Memory B cell (primary cell): ENCODE data around the gene PSAP.

Experiments used
- ATAC-seq: fragments of 150-1000 bp; cut with Tn5 transposase; 2 replicates; pipeline ENCODE4 v1.10.0; 2021; ENCODE audit warnings: low read depth, mild to moderate bottlenecking, moderate library complexity
- DNase-seq, 2 donors: peaks; one replicate each; pipeline ENCODE4 v3.0.0; 2022; ENCODE audit warnings: low spot score in 2 of 2
- H3K27ac Mint-ChIP-seq: one replicate; pipeline ENCODE4 v1.8.0; 2022; ENCODE audit warnings: mild to moderate bottlenecking, moderate library complexity, mixed read lengths
- H3K27me3 Mint-ChIP-seq: one replicate; pipeline ENCODE4 v1.8.0; 2022; ENCODE audit warnings: mixed read lengths
- H3K36me3 Mint-ChIP-seq: one replicate; pipeline ENCODE4 v1.8.0; 2022; ENCODE audit warnings: mild to moderate bottlenecking, mixed read lengths
- H3K4me1 Mint-ChIP-seq: one replicate; pipeline ENCODE4 v1.8.0; 2022; ENCODE audit warnings: mixed read lengths
- H3K4me3 Mint-ChIP-seq: one replicate; pipeline ENCODE4 v1.8.0; 2022; ENCODE audit warnings: mild to moderate bottlenecking, moderate library complexity, mixed read lengths
- H3K9me3 Mint-ChIP-seq: one replicate; pipeline ENCODE4 v1.8.0; 2022; ENCODE audit warnings: mixed read lengths

The PSAP gene

DNA sequence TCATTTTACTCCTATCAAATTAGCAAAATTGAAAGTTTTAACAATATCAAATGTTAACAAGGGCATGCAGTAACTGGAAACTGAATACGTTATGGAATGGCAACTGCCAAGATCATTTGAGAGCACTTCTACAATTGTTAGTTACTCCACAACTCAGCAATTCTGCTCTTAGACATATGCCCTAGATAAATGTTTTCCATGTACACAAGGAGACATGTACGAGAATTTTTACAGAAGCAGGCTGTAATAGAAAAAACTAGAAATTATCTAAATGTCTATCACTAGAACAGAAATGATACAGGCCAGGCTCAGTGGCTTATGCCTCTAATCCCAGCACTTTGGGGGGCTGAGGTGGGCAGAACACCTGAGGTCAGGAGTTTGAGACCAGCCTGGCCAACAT, 7.0 kb downstream of the PSAP start:
- Mint-ChIP-seq H3K27me3 (no peaks in the 10 kb centered on the region), H3K9me3 (no peaks in the 10 kb centered on the region), H3K4me3 (no peak overlapping the region), H3K27ac (no peak overlapping the region), H3K36me3 (peaks cover 2% of the 10 kb centered on the region), H3K4me1 (peaks cover 54% of the 10 kb centered on the region)
- DNase-seq = no peak
- ATAC-seq = no peak

DNA sequence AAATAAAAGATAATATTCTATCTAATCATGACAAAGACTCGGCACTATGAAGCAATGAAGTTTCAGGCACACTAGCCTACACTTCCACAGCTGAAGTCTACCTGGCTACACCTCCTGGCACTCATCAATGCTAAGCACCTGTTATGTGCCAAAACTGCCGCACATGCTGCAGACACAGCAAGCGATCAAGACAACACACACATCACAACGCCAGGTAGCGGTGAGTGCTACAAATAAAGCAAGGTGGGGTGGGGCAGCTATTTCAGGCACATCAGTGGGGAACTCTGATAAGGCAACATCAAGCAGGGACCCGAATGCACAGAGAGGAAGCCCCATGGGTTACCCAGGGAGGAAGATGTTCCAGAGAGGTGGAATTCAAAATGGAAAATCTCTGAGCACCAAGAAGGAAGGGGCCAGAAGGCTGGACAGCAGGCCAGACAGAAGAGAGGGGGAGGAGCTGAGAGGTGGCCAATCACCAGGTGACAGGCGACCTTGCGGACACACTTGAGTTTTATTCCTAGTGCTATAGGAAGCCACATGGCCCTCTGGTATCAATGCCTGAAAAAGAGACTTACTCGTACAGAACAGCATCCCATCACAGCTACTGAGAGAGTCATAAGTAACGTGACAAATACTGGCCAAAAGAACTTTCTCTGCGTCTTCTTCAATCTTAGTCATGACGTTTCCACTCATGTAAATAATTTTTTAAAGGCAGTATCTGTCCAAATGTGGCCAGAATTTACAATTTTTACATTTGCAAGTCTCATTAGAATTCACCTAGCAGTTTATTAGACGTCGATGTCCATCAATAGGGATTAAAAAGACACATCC, 8.0 kb downstream of the PSAP start:
- peaks cover 55% of the 10 kb centered on the region for H3K4me1 Mint-ChIP-seq

DNA sequence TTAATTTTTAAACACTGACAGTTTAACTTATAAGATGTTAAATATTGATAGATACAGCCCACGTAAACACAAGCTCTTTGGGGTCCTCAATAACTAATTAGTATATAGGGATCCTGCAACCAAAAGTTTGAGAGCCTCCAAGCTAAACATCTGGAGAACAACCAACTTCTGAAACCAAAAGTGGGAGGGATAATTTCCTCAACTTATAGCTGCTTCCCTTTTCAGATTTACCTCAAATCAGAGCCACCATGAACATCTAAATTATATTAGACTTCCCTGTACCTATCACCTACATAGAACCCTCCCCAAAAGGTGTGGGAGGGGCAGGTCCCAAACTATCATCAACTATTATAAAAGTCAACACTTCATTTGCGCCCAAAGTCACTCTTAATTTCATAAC, 8.6 kb downstream of the PSAP start:
- H3K36me3 Mint-ChIP-seq = peaks cover 7% of the 10 kb centered on the region
- H3K9me3 Mint-ChIP-seq = no peaks in the 10 kb centered on the region
- peak; percentile 77 for ATAC-seq
- no peaks in the 10 kb centered on the region for H3K27me3 Mint-ChIP-seq
- no peak overlapping the region for H3K4me3 Mint-ChIP-seq
- DNase-seq = no peak
- no peak overlapping the region for H3K27ac Mint-ChIP-seq
- peaks cover 57% of the 10 kb centered on the region for H3K4me1 Mint-ChIP-seq

More for the DNA sequence above, 8.0 kb downstream of the PSAP start:
- DNase-seq = no peak
- H3K27me3 Mint-ChIP-seq = no peaks in the 10 kb centered on the region
- H3K27ac Mint-ChIP-seq = no peak overlapping the region
- H3K36me3 Mint-ChIP-seq = peaks cover 4% of the 10 kb centered on the region
- H3K4me3 Mint-ChIP-seq = no peak overlapping the region
- ATAC-seq = no peak
- H3K9me3 Mint-ChIP-seq = no peaks in the 10 kb centered on the region

DNA sequence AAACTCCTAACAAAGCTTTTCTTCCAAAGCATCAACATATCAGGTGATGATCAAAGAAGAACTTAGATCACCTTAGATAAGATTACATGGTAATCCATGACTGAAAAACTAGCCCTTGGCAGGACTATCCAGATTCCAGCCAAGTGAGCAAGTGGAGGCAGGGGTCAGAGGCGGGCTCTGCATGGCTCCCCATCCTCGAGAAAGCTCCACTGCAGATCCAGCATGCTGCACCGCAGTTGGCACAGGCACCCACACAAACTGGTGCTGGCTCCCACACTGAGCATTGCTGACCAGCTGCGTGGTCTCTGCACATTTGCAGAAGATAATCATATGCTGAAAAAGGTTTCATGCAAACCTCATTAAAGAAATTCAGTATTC, 10.1 kb downstream of the PSAP start:
- Mint-ChIP-seq H3K9me3 (no peaks in the 10 kb centered on the region), H3K27ac (no peak overlapping the region), H3K27me3 (no peaks in the 10 kb centered on the region), H3K36me3 (peaks cover 6% of the 10 kb centered on the region), H3K4me3 (no peak overlapping the region), H3K4me1 (peaks cover 60% of the 10 kb centered on the region)
- ATAC-seq (no peak), DNase-seq (no peak)

DNA sequence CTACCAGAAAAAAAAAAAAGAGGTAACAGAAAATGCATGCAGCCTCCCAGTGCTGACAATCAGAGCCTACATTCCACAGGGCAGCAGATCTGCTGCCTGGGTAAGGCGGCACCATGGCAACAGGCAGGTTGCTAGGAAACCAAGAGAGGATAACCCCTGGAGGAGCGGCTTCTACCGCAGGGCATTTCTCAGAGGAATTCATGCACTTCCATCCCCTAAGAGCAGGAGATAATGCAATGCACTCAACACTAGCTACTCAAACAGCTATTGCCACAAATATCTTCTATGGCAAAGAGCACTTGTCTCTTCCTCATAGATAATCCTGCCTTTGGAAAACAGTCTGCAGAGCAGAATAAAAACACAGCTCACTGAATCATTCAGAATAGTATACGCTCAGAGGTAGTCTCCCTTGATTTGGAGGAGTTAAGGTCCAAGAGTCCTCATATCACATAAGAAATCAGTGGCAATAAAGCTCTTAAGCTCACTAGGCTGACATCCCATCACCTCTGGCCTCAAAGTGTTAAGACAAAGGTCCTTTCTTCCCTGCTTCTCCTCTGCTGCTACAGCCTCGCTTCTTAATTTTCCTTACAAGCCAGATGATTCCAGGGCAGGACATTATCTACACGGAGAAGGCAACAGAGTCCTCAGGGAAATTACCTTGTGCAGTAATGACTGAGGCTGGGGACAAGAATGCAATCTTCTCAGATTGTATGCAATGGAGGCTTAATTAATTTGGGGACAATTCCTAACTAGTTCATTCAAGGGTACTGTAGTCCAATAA, 10.7 kb downstream of the PSAP start:
- Mint-ChIP-seq H3K9me3 (no peaks in the 10 kb centered on the region), H3K27ac (no peak overlapping the region), H3K4me1 (peaks cover 59% of the 10 kb centered on the region), H3K4me3 (no peak overlapping the region), H3K27me3 (no peaks in the 10 kb centered on the region), H3K36me3 (peaks cover 6% of the 10 kb centered on the region)
- DNase-seq (no peak), ATAC-seq (no peak)

DNA sequence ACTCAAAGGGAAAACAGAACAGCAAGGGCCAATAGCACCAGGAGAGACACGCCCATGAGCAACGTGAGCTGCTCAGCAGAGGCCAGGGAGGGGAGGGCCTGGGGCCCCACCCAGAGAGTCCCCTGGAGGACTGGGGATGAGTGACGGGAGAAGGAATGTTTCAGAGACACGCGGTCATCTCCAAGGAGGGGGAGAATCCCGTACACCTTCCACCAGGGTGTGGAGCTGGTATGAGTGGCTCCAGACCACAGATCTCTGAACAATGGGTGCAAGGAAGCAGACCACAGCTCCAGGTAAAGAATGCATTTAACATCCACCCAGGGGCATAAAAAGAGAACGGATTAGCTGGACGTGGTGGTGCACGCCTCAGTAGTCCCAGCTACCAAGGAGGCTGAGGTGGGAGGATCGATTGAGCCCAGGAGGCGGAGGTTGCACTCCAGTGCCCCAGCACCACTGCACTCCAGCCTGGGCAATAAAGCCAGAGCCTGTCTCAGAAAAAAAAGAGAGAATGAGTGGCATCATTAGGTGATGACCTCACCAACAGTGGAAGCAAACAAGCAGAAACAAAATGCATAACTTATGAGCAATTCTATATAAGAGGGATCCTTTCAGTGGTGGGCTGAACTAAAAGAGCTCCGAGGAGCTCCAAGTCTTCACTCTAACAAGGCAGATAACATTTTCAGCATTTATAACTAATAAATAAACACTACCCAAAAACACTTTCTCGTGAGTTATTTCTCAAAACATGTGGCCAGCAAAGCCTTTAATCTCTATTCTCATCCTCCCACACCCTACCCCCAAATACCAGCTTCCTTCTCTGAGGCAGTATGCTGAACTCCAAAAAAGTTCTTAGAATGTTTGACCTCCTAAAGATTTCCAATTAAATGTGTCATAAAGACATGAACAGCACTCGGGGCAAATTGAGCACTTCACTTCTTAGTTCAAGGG, 12.5 kb downstream of the PSAP start:
- peak overlapping the region; percentile 71 for H3K27ac Mint-ChIP-seq
- H3K36me3 Mint-ChIP-seq = peaks cover 9% of the 10 kb centered on the region
- peak overlapping the region; percentile 48 for H3K4me3 Mint-ChIP-seq
- ATAC-seq = no peak
- H3K27me3 Mint-ChIP-seq = no peaks in the 10 kb centered on the region
- peaks cover 62% of the 10 kb centered on the region for H3K4me1 Mint-ChIP-seq
- no peaks in the 10 kb centered on the region for H3K9me3 Mint-ChIP-seq
- DNase-seq = no peak

DNA sequence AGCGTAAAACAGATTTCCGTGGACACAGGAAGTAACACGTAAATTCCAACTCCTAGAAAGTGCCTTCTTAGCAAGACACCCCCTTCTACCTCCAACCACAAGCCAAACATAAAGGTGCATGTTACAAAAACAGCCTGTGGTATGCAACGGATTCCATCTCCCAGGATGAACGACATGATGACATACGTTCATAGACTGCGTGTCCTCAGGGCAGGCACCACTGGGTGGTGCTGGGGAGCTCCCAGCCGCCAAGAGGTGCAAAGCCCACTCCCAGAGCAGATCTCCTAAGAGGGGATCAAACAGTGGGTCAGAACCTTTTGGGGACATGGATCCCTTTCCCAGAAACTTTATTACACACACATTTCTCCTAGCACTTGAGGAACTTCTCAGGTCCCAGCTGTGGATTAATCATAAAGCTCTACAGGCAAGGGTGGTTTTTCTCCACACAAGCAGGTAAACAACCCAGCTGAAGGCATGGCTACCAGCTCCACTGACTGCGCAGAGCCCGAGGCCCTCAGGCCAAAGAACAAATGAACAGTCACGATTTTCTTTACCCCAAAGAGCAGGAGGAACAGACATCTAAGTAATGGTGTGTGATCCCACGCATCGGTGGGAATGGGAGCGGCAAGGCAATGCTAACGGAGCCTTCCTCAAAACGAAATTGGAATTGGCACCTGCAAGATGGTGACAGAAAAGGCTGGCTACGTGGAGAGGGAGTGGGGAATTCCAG, 13.8 kb downstream of the PSAP start:
- peaks cover 10% of the 10 kb centered on the region for H3K36me3 Mint-ChIP-seq
- ATAC-seq (no peak), DNase-seq (no peak)
- no peaks in the 10 kb centered on the region for H3K9me3 Mint-ChIP-seq
- H3K27me3 Mint-ChIP-seq = no peaks in the 10 kb centered on the region
- H3K27ac Mint-ChIP-seq = peak overlapping the region; percentile 98
- peaks cover 56% of the 10 kb centered on the region for H3K4me1 Mint-ChIP-seq
- H3K4me3 Mint-ChIP-seq = peak overlapping the region; percentile 86

DNA sequence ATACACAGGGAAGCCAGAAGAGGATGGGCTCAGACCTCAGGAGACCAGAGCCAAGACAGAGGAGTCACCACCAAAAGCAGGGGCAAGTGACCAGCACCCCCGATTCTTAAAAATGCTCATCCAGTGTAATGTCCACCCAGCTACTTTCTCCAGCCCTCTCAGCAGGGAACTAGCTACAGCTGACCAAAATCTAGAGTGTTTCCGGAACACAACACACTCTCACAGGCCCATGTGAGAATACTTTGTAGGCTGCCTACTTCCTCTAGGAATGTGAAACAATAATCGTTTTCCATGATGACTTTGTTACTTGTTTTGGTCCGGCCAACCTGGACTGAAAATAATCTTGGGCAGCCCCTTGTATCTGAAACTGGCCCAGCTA, 14.5 kb downstream of the PSAP start:
- peak overlapping the region; percentile 98 for H3K27ac Mint-ChIP-seq
- H3K36me3 Mint-ChIP-seq = peaks cover 14% of the 10 kb centered on the region
- ATAC-seq = no peak

DNA sequence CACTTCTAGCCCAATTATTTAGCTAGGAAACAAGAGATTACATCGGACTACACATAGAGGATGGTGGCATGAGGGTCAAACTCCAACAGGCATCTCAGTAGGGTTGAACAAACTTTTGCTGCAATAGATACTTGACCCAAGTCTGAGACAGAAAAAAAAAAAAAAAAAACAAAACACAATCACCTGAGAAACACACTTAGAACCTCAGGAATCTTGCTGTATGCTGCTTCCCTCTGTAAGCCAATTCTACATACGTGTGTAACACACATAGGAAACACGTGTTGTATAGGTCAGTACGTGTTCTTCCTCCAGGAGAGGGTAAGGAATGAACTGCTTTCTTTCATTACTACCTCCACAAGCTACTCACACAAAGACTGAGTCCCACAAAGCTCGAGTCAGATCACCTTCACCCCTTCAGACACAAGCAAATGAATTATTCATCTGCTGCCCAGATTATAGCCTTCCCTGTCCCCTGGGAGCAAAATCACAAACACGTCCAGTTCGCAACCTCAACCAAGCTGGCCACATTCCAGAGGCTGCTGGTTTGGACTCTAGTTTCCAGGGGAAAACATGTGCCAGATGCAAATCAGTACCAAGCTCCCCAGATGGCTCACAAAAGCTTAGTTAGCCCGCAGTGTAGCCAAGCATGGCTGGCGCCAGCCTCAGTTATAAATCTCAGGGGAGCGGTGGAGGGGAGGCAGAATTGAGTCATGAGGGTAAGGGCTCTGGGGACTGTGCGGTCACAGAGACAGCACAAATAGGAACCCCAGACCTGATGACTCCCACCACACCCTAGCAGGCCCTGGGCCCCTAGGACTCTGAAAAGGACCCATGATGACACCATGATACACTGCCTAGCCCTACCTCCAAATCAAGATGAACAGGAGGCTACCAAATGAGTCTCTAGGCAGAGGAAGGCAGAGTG, 15.1 kb downstream of the PSAP start:
- ATAC-seq (peak; percentile 95), DNase-seq (peak; percentile 72 to 88)
- Mint-ChIP-seq H3K4me1 (peaks cover 56% of the 10 kb centered on the region), H3K4me3 (peak overlapping the region; percentile 86), H3K27ac (peak overlapping the region; percentile 98), H3K36me3 (peaks cover 19% of the 10 kb centered on the region), H3K9me3 (no peaks in the 10 kb centered on the region), H3K27me3 (no peaks in the 10 kb centered on the region)

More for the DNA sequence above, 14.5 kb downstream of the PSAP start:
- H3K4me1 Mint-ChIP-seq = peaks cover 56% of the 10 kb centered on the region
- DNase-seq = no peak
- no peaks in the 10 kb centered on the region for H3K27me3 Mint-ChIP-seq
- peak overlapping the region; percentile 86 for H3K4me3 Mint-ChIP-seq
- H3K9me3 Mint-ChIP-seq = no peaks in the 10 kb centered on the region

DNA sequence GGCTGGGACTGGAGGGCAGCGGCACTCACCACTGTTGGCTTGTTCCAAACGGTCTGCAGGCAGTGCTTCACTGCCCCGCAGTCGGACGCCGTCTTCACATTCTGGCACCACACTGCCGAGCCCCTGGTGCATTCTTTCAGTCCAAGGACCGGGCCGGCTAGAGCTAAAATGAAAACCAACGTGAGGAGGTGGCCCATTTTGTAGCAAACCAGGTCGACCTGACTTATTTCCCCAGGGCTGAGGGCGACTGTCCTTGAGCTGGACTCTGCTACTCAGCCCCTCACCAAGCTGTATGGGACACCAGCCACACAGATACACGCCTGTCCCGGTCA, 16.7 kb downstream of the PSAP start:
- Mint-ChIP-seq H3K4me1 (peaks cover 48% of the 10 kb centered on the region), H3K27ac (no peak overlapping the region), H3K36me3 (peaks cover 32% of the 10 kb centered on the region), H3K4me3 (no peak overlapping the region), H3K9me3 (no peaks in the 10 kb centered on the region), H3K27me3 (no peaks in the 10 kb centered on the region)
- ATAC-seq = no peak
- DNase-seq = no peak

DNA sequence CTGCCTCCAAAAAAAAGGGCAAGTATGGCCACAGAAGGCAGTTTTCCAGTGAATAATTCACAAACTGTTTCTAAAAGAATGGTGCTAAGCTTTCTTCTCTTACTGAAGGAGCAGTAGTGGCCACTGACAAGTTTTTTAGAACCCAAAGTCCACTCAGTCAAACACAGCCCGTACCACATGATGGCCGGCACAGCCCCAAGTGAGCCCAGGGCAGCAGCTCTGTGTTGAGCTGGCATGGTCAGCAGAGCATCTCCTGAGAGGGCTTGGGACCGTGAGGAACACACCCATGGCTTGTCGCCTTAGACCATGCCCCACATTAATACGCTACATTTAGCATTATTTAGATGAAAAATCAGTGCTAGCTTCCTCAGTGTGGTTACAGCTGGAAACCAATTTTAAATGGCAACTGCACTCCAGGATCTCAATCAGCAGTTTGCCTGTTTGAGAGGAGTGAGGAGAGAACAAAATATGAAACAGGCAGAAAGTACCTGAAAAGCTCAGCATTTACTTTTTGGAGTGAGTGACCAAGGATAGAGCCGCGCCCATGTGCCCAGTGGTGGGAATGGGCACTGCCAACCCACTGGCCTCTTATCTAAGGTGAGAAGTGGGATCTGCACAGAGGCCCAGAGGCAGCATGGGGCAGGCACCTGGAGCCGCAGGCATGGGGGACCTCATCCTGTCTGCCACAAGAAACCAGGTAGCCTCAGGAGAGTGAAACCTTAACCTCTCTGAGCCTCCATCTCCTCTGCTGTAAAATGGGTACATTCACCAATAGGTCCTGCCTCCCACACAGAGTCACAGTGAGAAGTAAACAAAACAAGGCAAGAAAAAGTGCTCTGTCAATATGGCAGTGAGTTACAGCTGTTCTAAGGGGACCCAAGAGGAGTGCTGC, 17.4 kb downstream of the PSAP start:
- DNase-seq = no peak
- no peaks in the 10 kb centered on the region for H3K9me3 Mint-ChIP-seq
- H3K27me3 Mint-ChIP-seq = no peaks in the 10 kb centered on the region
- ATAC-seq = no peak
- H3K4me3 Mint-ChIP-seq = no peak overlapping the region
- peaks cover 35% of the 10 kb centered on the region for H3K36me3 Mint-ChIP-seq
- H3K4me1 Mint-ChIP-seq = peaks cover 43% of the 10 kb centered on the region
- H3K27ac Mint-ChIP-seq = peak overlapping the region; percentile 15

DNA sequence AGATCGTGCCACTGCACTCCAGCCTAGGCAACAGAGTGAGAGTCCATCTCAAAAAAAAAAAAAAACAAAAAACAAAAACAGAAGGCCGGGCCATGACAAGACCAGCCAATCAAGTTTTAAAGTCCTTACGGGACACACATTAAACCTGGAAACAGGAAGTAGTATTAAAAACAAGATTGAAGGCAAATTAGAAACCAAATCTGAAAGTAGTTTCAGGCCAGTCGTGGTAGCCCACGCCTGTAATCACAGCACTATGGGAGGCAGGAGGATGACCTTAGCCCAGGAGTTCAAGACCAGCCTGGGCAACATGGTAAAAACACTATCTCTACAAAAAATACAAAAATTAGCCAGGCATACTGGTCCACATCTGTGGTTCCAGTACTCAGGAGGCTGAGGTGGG, 18.1 kb downstream of the PSAP start:
- Mint-ChIP-seq H3K4me1 (peaks cover 36% of the 10 kb centered on the region), H3K9me3 (no peaks in the 10 kb centered on the region), H3K4me3 (peak overlapping the region; percentile 22), H3K36me3 (peaks cover 34% of the 10 kb centered on the region), H3K27ac (peak overlapping the region; percentile 15), H3K27me3 (no peaks in the 10 kb centered on the region)
- DNase-seq (no peak), ATAC-seq (no peak)
